Esophagus squamous epithelium (tissue), 4 donors: Measurements from ENCODE around the gene EEF1E1.

Experiments used
- POLR2A ChIP-seq, 4 donors: fragments of 450-650 bp; IDR thresholded peaks; one replicate each; pipeline ENCODE4 v1.6.1; 2017; ENCODE audit warnings: antibody characterized with exemption in 4 of 4, mild to moderate bottlenecking in 4 of 4, moderate library complexity in 3 of 4
- TF ChIP-seq, protein P1 (sequence below), 6 experiments: fragments of 450-650 bp in 4 of 6; fragments of 200-600 bp in 2 of 6; sonication (generic) in 2 of 6; IDR thresholded peaks; one replicate each; pipeline ENCODE4 v1.5.1; 2016 to 2019; ENCODE audit warnings: antibody characterized with exemption in 6 of 6, mild to moderate bottlenecking in 4 of 6, moderate library complexity in 4 of 6

DNA sequence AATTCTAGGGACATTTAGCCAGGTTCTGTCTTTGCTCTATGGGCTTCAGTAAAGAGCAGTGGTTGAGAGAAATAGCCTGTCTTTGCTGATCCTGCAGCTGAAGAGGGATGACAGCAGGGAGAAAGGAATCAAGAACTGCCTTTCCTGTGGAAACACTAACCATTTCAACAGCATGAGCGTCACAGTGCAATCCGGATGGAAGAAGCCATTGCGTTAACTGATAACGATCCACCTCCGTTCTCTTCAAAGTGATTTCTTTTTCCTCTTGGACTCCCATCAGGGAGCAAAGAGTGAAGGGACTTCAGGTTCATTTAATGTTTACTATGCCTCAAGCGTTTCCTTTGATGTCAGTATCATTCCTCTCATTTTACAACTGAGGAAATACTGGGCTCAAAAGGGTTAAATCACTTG is 35.2 kb upstream of the EEF1E1 start:
- TF ChIP-seq, protein P1, sequence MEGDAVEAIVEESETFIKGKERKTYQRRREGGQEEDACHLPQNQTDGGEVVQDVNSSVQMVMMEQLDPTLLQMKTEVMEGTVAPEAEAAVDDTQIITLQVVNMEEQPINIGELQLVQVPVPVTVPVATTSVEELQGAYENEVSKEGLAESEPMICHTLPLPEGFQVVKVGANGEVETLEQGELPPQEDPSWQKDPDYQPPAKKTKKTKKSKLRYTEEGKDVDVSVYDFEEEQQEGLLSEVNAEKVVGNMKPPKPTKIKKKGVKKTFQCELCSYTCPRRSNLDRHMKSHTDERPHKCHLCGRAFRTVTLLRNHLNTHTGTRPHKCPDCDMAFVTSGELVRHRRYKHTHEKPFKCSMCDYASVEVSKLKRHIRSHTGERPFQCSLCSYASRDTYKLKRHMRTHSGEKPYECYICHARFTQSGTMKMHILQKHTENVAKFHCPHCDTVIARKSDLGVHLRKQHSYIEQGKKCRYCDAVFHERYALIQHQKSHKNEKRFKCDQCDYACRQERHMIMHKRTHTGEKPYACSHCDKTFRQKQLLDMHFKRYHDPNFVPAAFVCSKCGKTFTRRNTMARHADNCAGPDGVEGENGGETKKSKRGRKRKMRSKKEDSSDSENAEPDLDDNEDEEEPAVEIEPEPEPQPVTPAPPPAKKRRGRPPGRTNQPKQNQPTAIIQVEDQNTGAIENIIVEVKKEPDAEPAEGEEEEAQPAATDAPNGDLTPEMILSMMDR (IDR thresholded peaks at IDR 0.05), result no peak
- TF ChIP-seq POLR2A (IDR thresholded peaks at IDR 0.05), result no peak
